ENCODE measurements around the gene HLA-DMB.

DNA sequence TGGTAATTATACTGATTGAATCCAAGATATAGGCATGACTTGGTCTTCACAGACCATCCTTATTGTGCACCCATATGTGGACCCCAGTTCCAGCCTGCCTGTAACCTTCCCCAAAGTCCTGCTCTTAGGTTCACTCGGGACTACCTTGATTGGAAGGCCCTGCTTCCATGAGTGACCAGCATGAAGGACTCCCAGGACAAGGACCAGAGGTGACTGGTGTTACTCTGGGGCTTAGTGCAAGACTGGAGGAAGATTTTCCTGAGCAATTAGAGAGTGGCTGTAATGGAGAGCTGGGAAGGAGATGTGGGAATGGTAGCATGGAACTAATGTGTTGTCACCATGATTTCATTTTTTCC, 42.6 kb upstream of the HLA-DMB start:
- TF ChIP-seq, protein P1, sequence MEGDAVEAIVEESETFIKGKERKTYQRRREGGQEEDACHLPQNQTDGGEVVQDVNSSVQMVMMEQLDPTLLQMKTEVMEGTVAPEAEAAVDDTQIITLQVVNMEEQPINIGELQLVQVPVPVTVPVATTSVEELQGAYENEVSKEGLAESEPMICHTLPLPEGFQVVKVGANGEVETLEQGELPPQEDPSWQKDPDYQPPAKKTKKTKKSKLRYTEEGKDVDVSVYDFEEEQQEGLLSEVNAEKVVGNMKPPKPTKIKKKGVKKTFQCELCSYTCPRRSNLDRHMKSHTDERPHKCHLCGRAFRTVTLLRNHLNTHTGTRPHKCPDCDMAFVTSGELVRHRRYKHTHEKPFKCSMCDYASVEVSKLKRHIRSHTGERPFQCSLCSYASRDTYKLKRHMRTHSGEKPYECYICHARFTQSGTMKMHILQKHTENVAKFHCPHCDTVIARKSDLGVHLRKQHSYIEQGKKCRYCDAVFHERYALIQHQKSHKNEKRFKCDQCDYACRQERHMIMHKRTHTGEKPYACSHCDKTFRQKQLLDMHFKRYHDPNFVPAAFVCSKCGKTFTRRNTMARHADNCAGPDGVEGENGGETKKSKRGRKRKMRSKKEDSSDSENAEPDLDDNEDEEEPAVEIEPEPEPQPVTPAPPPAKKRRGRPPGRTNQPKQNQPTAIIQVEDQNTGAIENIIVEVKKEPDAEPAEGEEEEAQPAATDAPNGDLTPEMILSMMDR (IDR thresholded peaks at IDR 0.05; ENCODE audit: low read depth, low read length, missing input control), result no peak
- TF ChIP-seq, protein P2, sequence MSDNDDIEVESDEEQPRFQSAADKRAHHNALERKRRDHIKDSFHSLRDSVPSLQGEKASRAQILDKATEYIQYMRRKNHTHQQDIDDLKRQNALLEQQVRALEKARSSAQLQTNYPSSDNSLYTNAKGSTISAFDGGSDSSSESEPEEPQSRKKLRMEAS (IDR thresholded peaks at IDR 0.05), result no peak

Data from liver (tissue), 2 donors.